Psoas muscle (tissue), 8 donors: Measurements from ENCODE around the gene SLFNL1. TPM values are rescaled to one million over a fixed set of nuclear protein-coding genes. Genes with fewer than 3 reads are reported as not detected.

Source experiments
- ATAC-seq, 4 donors: fragments of 200-7000 bp; cut with Tn5 transposase; one replicate each; pipeline ENCODE4 v1.9.1; 2020; ENCODE audit warnings: moderate library complexity in 3 of 4, mild to moderate bottlenecking in 2 of 4
- DNase-seq, 2 donors: peaks; one replicate each; pipeline ENCODE4 v3.0.0-alpha.2; 2020
- H3K27ac ChIP-seq: fragments of 200-600 bp; one replicate; pipeline ENCODE4 v1.8.0; 2022
- H3K27me3 ChIP-seq, 3 donors: fragments of 200-600 bp in 1 of 3; one replicate each; pipeline versions ENCODE4 v1.6.1 to v1.8.0; 2013 to 2022; ENCODE audit warnings: low read length in 2 of 3, mild to moderate bottlenecking in 2 of 3, moderate library complexity in 1 of 3; ENCODE audit not compliant: insufficient read depth in 3 of 3
- H3K36me3 ChIP-seq, 2 donors: fragments of 200-600 bp in 1 of 2; one replicate each; pipeline versions ENCODE4 v1.6.1 to v1.8.0; 2013 to 2022; ENCODE audit warnings: low read depth in 1 of 2, mild to moderate bottlenecking in 1 of 2, moderate library complexity in 1 of 2; ENCODE audit not compliant: insufficient read depth in 1 of 2
- H3K4me1 ChIP-seq: fragments of 200-600 bp; one replicate; pipeline ENCODE4 v1.8.0; 2022
- H3K4me3 ChIP-seq: fragments of 200-600 bp; one replicate; pipeline ENCODE4 v1.8.0; 2022; ENCODE audit warnings: mild to moderate bottlenecking
- H3K9me3 ChIP-seq: fragments of 200-600 bp; one replicate; pipeline ENCODE4 v1.8.0; 2022
- CTCF ChIP-seq: fragments of 200-600 bp; IDR thresholded peaks from one replicate; pipeline ENCODE4 v1.8.0; 2022; ENCODE audit warnings: antibody characterized with exemption
- WGBS, 3 donors: extraction: QIAGEN DNeasy Blood & Tissue Kit; methylation state at CpG; one replicate each; pipeline versions ENCODE4 v1.1.6 to v1.1.7; 2013; 5-methylcytosine and 5-hydroxymethylcytosine counted together
- intact Hi-C, 2 donors: fragments of 100-400 bp; cut with DNase I; formaldehyde crosslinking; loops; one replicate each; pipeline versions ENCODE4 v1.11.0 to v1.14.2; 2022
- polyA plus RNA-seq, 3 donors: library from polyadenylated mRNA; stranded (reverse); fragments of 200-250 nt; gene quantifications; one replicate each; pipeline ENCODE4 v1.2.3, GENCODE V29; 2013
- total RNA-seq, 4 donors: library from RNA; stranded (reverse); fragmentation: NEBNext Ultra II Directional in 2 of 4; extraction: Animal tissue kit (Norgen Biotek cat#: 25700) in 2 of 4; gene quantifications; one replicate each; pipeline versions ENCODE4 v1.2.1 to v1.2.4, GENCODE V29; 2021 to 2023
- donor health status: healthy with polysubstance abuse.
- donor health status: DM: no; HTN: no; CAD: no; lungs with moderate emphysema.
- donor health status: Bipolar disorder and iron deficiency.
- donor health status: healthy.
- donor health status: DM: yes; HTN: yes; CAD: no.
- donor health status: DM: no; HTN: no; CAD: no.
- donor health status: DM: no; HTN: no; CAD: no.
- donor health status: DM: yes; HTN: yes; CAD: no.

The SLFNL1 gene
- total and polyA plus RNA-seq, 7 donors: 0.13 to 0.58 (median 0.17) TPM

GRCh38 chr1:40976952-40977690 lies 44.4 kb downstream of the SLFNL1 start:
- no peak for ATAC-seq
- DNase-seq: no peak
- WGBS, 3 donors: 79 to 83% (median 82%) methylated on average over 5 of the region's 5 CpGs
- Histone ChIP-seq H3K4me1 (peaks cover 13% of the 10 kb centered on the region), H3K27me3 (no peaks in the 10 kb centered on the region), H3K4me3 (no peak overlapping the region), H3K9me3 (no peaks in the 10 kb centered on the region), H3K36me3 (no peaks in the 10 kb centered on the region), H3K27ac (no peak overlapping the region)
- intact Hi-C loops: no loop called here
- no peak for TF ChIP-seq CTCF

DNA sequence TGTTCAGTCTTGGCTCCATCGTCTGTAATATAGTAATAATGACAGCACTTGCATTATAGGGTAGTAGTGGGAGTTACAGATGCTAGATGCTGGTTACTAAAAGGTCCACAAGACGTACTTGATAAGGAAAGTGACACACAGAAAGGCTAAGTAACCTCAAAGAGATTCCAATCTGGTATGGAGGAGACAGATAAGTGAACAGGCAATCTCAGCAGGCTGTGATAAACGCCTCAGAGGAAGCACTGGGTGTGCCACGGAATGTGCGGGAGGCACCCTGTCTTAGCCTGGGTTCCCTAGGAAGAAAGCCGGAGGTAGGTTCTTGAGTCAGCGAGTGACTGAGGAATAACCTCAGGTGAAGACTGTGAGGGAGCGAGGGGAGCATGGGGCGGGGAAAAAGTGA lies 46.6 kb downstream of the SLFNL1 start:
- no peak overlapping the region for H3K27ac ChIP-seq
- H3K36me3 ChIP-seq: no peaks in the 10 kb centered on the region
- TF ChIP-seq CTCF: no peak
- DNase-seq (no peak), ATAC-seq (no peak)
- 87 to 92% (median 89%) methylated on average over 9 of the region's 9 CpGs for WGBS, 3 donors
- intact Hi-C loops: no loop called here
- no peaks in the 10 kb centered on the region for H3K9me3 ChIP-seq
- H3K4me1 ChIP-seq: no peaks in the 10 kb centered on the region
- no peak overlapping the region for H3K4me3 ChIP-seq
- no peaks in the 10 kb centered on the region for H3K27me3 ChIP-seq

GRCh38 chr1:40973912-40974311 lies 47.6 kb downstream of the SLFNL1 start:
- 53 to 66% (median 63%) methylated on average over 2 of the region's 2 CpGs for WGBS, 3 donors
- H3K4me1 ChIP-seq: no peaks in the 10 kb centered on the region
- no peak for ATAC-seq

DNA sequence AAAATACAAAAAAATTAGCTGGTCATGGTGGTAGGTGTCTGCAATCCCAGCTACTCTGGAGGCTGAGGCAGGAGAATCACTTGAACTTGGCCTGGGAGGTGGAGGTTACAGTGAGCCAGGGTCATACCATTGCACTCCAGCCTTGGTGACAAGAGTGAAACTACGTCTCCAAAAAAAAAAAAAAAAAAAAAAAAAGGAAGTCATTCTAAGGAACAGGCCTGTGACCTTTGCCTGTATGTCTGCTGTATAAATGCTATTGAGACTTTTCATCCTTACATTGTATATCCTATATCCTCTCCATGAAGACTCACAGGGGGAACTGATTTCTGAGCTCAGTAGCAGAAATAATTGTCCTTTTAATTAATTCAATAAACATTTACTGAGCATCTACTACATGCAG lies 49.6 kb downstream of the SLFNL1 start:
- no peaks in the 10 kb centered on the region for H3K36me3 ChIP-seq
- 75 to 82% methylated on average over 1 of the region's 1 CpG; no CpG with 5 or more reads in 1 of the 3 donors for WGBS, 3 donors
- H3K4me3 ChIP-seq: no peak overlapping the region
- no peaks in the 10 kb centered on the region for H3K4me1 ChIP-seq
- DNase-seq: no peak
- no peak for TF ChIP-seq CTCF
- no peaks in the 10 kb centered on the region for H3K27me3 ChIP-seq
- no peak for ATAC-seq
- no peaks in the 10 kb centered on the region for H3K9me3 ChIP-seq
- H3K27ac ChIP-seq: no peak overlapping the region
- intact Hi-C loops: no loop called here

More at GRCh38 chr1:40973912-40974311, 47.6 kb downstream of the SLFNL1 start:
- H3K36me3 ChIP-seq: no peaks in the 10 kb centered on the region
- H3K9me3 ChIP-seq: no peaks in the 10 kb centered on the region
- no peak for TF ChIP-seq CTCF
- no peak for DNase-seq
- no peaks in the 10 kb centered on the region for H3K27me3 ChIP-seq
- intact Hi-C loops: no loop called here
- H3K27ac ChIP-seq: no peak overlapping the region
- H3K4me3 ChIP-seq: no peak overlapping the region

- no peak for ATAC-seq
- 85 to 92% (median 87%) methylated on average over 6 of the region's 6 CpGs for WGBS, 3 donors
- no peaks in the 10 kb centered on the region for H3K27me3 ChIP-seq
- no peaks in the 10 kb centered on the region for H3K4me1 ChIP-seq
- no peaks in the 10 kb centered on the region for H3K9me3 ChIP-seq
- intact Hi-C loops: no loop called here
- TF ChIP-seq CTCF: no peak
- no peak overlapping the region for H3K27ac ChIP-seq
- DNase-seq: no peak
- H3K4me3 ChIP-seq: no peak overlapping the region
- H3K36me3 ChIP-seq: no peaks in the 10 kb centered on the region
Observed at GRCh38 chr1:40969445-40969844, 52.1 kb downstream of the SLFNL1 start.
